ENCODE results near the gene ASPSCR1. TPM values are rescaled to one million over a fixed set of nuclear protein-coding genes. Genes with fewer than 3 reads are reported as not detected.

Gene ASPSCR1
- total RNA-seq, 2 experiments from 2014 or later, result 33.6 to 34.8 TPM

- CTCF ChIA-PET, result interaction anchor here (0.7 to 1.5 kb wide), 2 partner anchors 31 to 42 kb away, joined by 4 to 6 read pairs; no protein-coding TSS in a partner anchor
- intact Hi-C loops (cut with micrococcal nuclease), result no loop called here
Observed at GRCh38 chr17:82001571-82002056, 24.2 kb downstream of the ASPSCR1 start.

GRCh38 chr17:82003411-82004381, 26.3 kb downstream of the ASPSCR1 start:
- no peaks in the 10 kb centered on the region for H3K36me3 Mint-ChIP-seq (ENCODE audit: low read depth)
- CTCF ChIA-PET, result no interaction called here
- DNase-seq, result no peak
- H3K4me3 Mint-ChIP-seq, result no peak overlapping the region
- no peak overlapping the region for H3K27ac Mint-ChIP-seq
- no peaks in the 10 kb centered on the region for H3K9me3 Mint-ChIP-seq
- no peaks in the 10 kb centered on the region for H3K4me1 Mint-ChIP-seq (ENCODE audit: low read depth)
- no peaks in the 10 kb centered on the region for H3K27me3 Mint-ChIP-seq (ENCODE audit: low read depth)
- intact Hi-C loops (cut with micrococcal nuclease), result no loop called here

More at GRCh38 chr17:82001571-82002056, 24.2 kb downstream of the ASPSCR1 start:
- no peaks in the 10 kb centered on the region for H3K36me3 Mint-ChIP-seq (ENCODE audit: low read depth)
- no peak for DNase-seq
- H3K27me3 Mint-ChIP-seq (ENCODE audit: low read depth), result no peaks in the 10 kb centered on the region
- no peaks in the 10 kb centered on the region for H3K9me3 Mint-ChIP-seq
- no peaks in the 10 kb centered on the region for H3K4me1 Mint-ChIP-seq (ENCODE audit: low read depth)
- H3K27ac Mint-ChIP-seq, result no peak overlapping the region
- no peak overlapping the region for H3K4me3 Mint-ChIP-seq

- H3K27ac Mint-ChIP-seq, result no peak overlapping the region
- no peak for DNase-seq
- H3K4me3 Mint-ChIP-seq, result no peak overlapping the region
- intact Hi-C loops (cut with micrococcal nuclease), result no loop called here
- no peaks in the 10 kb centered on the region for H3K36me3 Mint-ChIP-seq (ENCODE audit: low read depth)
- H3K4me1 Mint-ChIP-seq (ENCODE audit: low read depth), result no peaks in the 10 kb centered on the region
- CTCF ChIA-PET, result interaction anchor here (1.1 kb wide), 1 partner anchor 16 kb away, joined by 3 read pairs; no protein-coding TSS in a partner anchor
- no peaks in the 10 kb centered on the region for H3K27me3 Mint-ChIP-seq (ENCODE audit: low read depth)
- H3K9me3 Mint-ChIP-seq, result no peaks in the 10 kb centered on the region
Observed at GRCh38 chr17:82004517-82005455, 27.4 kb downstream of the ASPSCR1 start.

GRCh38 chr17:82005701-82006348, 28.4 kb downstream of the ASPSCR1 start:
- Mint-ChIP-seq H3K4me1 (ENCODE audit: low read depth) (no peaks in the 10 kb centered on the region), H3K9me3 (no peaks in the 10 kb centered on the region), H3K4me3 (no peak overlapping the region), H3K27ac (no peak overlapping the region), H3K36me3 (ENCODE audit: low read depth) (no peaks in the 10 kb centered on the region), H3K27me3 (ENCODE audit: low read depth) (no peaks in the 10 kb centered on the region)
- intact Hi-C loops (cut with micrococcal nuclease), result no loop called here
- DNase-seq, result no peak
- CTCF ChIA-PET, result interaction anchor here (1.1 kb wide), 1 partner anchor 15 kb away, joined by 3 read pairs; no protein-coding TSS in a partner anchor

GRCh38 chr17:82006468-82007227, 29.2 kb downstream of the ASPSCR1 start:
- Mint-ChIP-seq H3K27ac (no peak overlapping the region), H3K9me3 (no peaks in the 10 kb centered on the region), H3K27me3 (ENCODE audit: low read depth) (no peaks in the 10 kb centered on the region), H3K4me3 (no peak overlapping the region), H3K4me1 (ENCODE audit: low read depth) (no peaks in the 10 kb centered on the region), H3K36me3 (ENCODE audit: low read depth) (no peaks in the 10 kb centered on the region)
- CTCF ChIA-PET, result interaction anchor here (0.6 kb wide), 1 partner anchor 471 kb away, joined by 3 read pairs; no protein-coding TSS in a partner anchor
- intact Hi-C loops (cut with micrococcal nuclease), result no loop called here
- no peak for DNase-seq

GRCh38 chr17:82007228-82007494, 29.7 kb downstream of the ASPSCR1 start:
- Mint-ChIP-seq H3K9me3 (no peaks in the 10 kb centered on the region), H3K4me3 (no peak overlapping the region), H3K36me3 (ENCODE audit: low read depth) (no peaks in the 10 kb centered on the region), H3K27me3 (ENCODE audit: low read depth) (no peaks in the 10 kb centered on the region), H3K27ac (no peak overlapping the region), H3K4me1 (ENCODE audit: low read depth) (no peaks in the 10 kb centered on the region)
- CTCF ChIA-PET, result interaction anchor here (0.6 kb wide), 1 partner anchor 470 kb away, joined by 3 read pairs; no protein-coding TSS in a partner anchor
- no peak for DNase-seq
- intact Hi-C loops (cut with micrococcal nuclease), result no loop called here

- CTCF ChIA-PET, result no interaction called here
- no peak for DNase-seq
- Mint-ChIP-seq H3K36me3 (ENCODE audit: low read depth) (no peaks in the 10 kb centered on the region), H3K27me3 (ENCODE audit: low read depth) (no peaks in the 10 kb centered on the region), H3K27ac (no peak overlapping the region), H3K4me1 (ENCODE audit: low read depth) (no peaks in the 10 kb centered on the region), H3K4me3 (no peak overlapping the region), H3K9me3 (no peaks in the 10 kb centered on the region)
- intact Hi-C loops (cut with micrococcal nuclease), result no loop called here
Observed at GRCh38 chr17:82007495-82008257, 30.2 kb downstream of the ASPSCR1 start.

- no peaks in the 10 kb centered on the region for H3K9me3 Mint-ChIP-seq
- H3K4me3 Mint-ChIP-seq, result no peak overlapping the region
- no peaks in the 10 kb centered on the region for H3K4me1 Mint-ChIP-seq (ENCODE audit: low read depth)
- H3K36me3 Mint-ChIP-seq (ENCODE audit: low read depth), result no peaks in the 10 kb centered on the region
- no peaks in the 10 kb centered on the region for H3K27me3 Mint-ChIP-seq (ENCODE audit: low read depth)
- H3K27ac Mint-ChIP-seq, result no peak overlapping the region
- DNase-seq, result no peak
- CTCF ChIA-PET, result no interaction called here
- intact Hi-C loops (cut with micrococcal nuclease), result no loop called here
Observed at GRCh38 chr17:82008258-82008940, 31.0 kb downstream of the ASPSCR1 start.

GRCh38 chr17:82008941-82009405, 31.5 kb downstream of the ASPSCR1 start:
- Mint-ChIP-seq H3K4me1 (ENCODE audit: low read depth) (no peaks in the 10 kb centered on the region), H3K27ac (no peak overlapping the region), H3K9me3 (no peaks in the 10 kb centered on the region), H3K4me3 (no peak overlapping the region), H3K27me3 (ENCODE audit: low read depth) (no peaks in the 10 kb centered on the region), H3K36me3 (ENCODE audit: low read depth) (no peaks in the 10 kb centered on the region)
- CTCF ChIA-PET, result interaction anchor here (1.0 kb wide), 1 partner anchor 11 kb away, joined by 4 read pairs; no protein-coding TSS in a partner anchor
- DNase-seq, result no peak
- intact Hi-C loops (cut with micrococcal nuclease), result no loop called here

GRCh38 chr17:82009413-82009812, 32.0 kb downstream of the ASPSCR1 start:
- Mint-ChIP-seq H3K27me3 (ENCODE audit: low read depth) (no peaks in the 10 kb centered on the region), H3K27ac (no peak overlapping the region), H3K9me3 (no peaks in the 10 kb centered on the region), H3K4me1 (ENCODE audit: low read depth) (no peaks in the 10 kb centered on the region), H3K4me3 (no peak overlapping the region), H3K36me3 (ENCODE audit: low read depth) (no peaks in the 10 kb centered on the region)
- intact Hi-C loops (cut with micrococcal nuclease), result no loop called here
- DNase-seq, result no peak
- CTCF ChIA-PET, result interaction anchor here (1.0 kb wide), 1 partner anchor 11 kb away, joined by 4 read pairs; no protein-coding TSS in a partner anchor

All from activated naive CD4-positive, alpha-beta T cell treated with anti-CD3 and anti-CD28 coated beads for 36 hours (primary cell).